Measurements from ENCODE around the gene BTBD9.

DNA sequence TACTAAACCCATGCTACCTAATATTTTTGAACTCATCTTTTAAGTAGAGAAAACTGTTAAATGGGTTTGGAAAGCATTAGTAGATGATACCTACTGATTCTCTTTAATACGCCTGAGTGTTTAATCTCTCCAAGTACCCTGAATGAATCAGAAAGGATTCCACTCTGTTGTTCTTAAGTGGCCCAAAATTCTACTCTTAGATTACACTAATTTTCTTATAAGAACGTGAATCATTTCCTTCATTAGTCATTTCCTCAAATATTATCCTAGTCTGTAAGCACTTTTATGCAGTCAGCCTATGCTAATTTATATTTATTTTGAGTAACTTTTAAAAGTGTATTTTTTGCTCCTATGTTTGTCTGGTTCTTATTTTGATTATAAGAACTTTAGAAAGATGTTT lies 380.0 kb downstream of the BTBD9 start:
- no peak for TF ChIP-seq CTCF (IDR thresholded peaks at IDR 0.05; ENCODE audit: poor library complexity)
- TF ChIP-seq EZH2 (IDR thresholded peaks at IDR 0.05; ENCODE audit: borderline replicate concordance), result no peak
- TF ChIP-seq EZH2phosphoT487 (IDR thresholded peaks at IDR 0.05; ENCODE audit: low read depth, severe bottlenecking, unreplicated experiment), result no peak

Data from hepatocyte (in vitro differentiated cells).